ENCODE measurements around the gene VPS26B.

The VPS26B gene

DNA sequence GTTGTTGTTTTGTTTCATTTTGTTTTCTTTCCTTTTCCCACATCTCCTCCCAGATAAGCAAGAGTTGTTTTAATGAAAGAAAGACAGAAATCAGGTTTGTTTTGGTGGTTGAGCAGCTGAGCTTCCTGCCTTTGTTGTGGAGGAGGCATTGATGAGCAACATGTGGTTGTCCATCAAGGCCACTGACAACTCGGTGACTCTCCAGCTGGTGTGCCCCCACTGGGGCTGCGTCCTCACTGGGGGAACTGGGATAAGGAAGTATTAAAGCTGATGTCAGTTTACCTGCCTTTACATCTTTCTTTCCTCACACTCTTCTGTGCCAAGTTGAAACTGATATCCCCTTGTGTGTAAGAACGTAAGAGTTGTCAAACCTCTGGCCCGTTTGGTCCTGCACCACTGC, 5.9 kb downstream of the VPS26B start:
- POLR2A ChIA-PET = no interaction called here

DNA sequence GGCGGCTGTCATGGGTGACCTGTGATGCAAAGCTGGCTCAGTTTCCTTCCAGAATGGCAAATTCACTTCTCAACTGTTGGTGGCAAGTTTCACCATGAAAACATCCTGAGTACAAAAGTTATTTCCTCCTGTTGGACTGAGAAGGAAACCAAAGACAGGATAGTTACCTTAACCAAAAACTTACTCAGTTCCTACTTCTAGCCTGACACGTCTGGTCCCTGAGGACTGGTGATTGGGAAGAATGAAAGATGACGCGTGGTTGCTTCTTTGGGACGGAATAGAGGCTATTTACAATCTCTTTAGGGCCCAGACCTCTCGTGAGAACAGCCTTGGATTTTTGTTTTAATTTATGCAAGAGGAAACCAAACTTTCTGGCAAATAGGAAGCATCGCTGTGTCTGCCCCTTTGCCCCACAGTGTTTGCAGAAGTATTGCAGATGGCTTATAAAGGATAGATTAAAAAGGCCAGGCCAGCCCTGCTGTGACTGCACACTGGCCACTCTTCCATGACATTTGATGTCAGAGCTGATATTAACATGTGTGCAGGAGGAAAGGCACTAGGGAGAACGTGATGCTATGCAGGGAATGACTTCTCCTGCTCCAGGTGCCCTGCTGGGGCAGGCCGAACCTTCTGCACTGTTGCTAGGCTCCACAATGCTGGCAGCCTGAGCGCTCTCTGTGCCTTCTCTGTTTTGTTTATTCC, 7.6 kb downstream of the VPS26B start:
- Histone ChIP-seq H3K27ac (ENCODE audit: insufficient read depth in 1 of 2, low read depth in 1 of 2, low read length in 2 of 2, poor library complexity in 1 of 2, severe bottlenecking in 2 of 2) (peak overlapping the region in 1 of 2 experiments; percentile 45), H3K9me3 (ENCODE audit: control extremely low read depth in 1 of 5, control insufficient read depth in 4 of 5, insufficient read depth in 2 of 5, low read depth in 1 of 5, low read length in 4 of 5) (no peaks in the 10 kb centered on the region), H3K27me3 (replicated peaks in 2 of 5; ENCODE audit: control insufficient read depth in 4 of 5, insufficient read depth in 5 of 5, low read length in 4 of 5) (no peaks in the 10 kb centered on the region), H3K4me3 (ENCODE audit: control insufficient read depth in 1 of 7, extremely low read depth in 1 of 7, insufficient read depth in 4 of 7, low read depth in 2 of 7, low read length in 6 of 7) (no peak overlapping the region), H3K36me3 (ENCODE audit: control insufficient read depth in 4 of 4, insufficient read depth in 4 of 4, low read length in 3 of 4) (peaks cover 5 to 28% (median 17%) of the 10 kb centered on the region in 4 experiments), H3K4me1 (ENCODE audit: control extremely low read depth in 1 of 4, control insufficient read depth in 4 of 4, insufficient read depth in 4 of 4, low read length in 3 of 4) (peaks cover 8 to 38% (median 32%) of the 10 kb centered on the region in 4 experiments)
- POLR2A ChIA-PET = no interaction called here
- peak in 2 of 3 donors; percentile 47 to 52 for DNase-seq
- CTCF ChIA-PET = interaction anchor here (1.6 kb wide), 1 partner anchor 170 kb away, joined by 3 read pairs; no protein-coding TSS in a partner anchor
- WGBS (ENCODE audit: insufficient coverage) = 42% methylated on average over 8 of the region's 10 CpGs

More for the DNA sequence above, 5.9 kb downstream of the VPS26B start:
- Histone ChIP-seq H3K4me1 (ENCODE audit: control extremely low read depth in 1 of 4, control insufficient read depth in 4 of 4, insufficient read depth in 4 of 4, low read length in 3 of 4) (peaks cover 12 to 54% (median 49%) of the 10 kb centered on the region in 4 experiments), H3K9me3 (ENCODE audit: control extremely low read depth in 1 of 5, control insufficient read depth in 4 of 5, insufficient read depth in 2 of 5, low read depth in 1 of 5, low read length in 4 of 5) (no peaks in the 10 kb centered on the region), H3K36me3 (ENCODE audit: control insufficient read depth in 4 of 4, insufficient read depth in 4 of 4, low read length in 3 of 4) (peaks cover 0 to 22% (median 7%) of the 10 kb centered on the region in 4 experiments), H3K4me3 (ENCODE audit: control insufficient read depth in 1 of 7, extremely low read depth in 1 of 7, insufficient read depth in 4 of 7, low read depth in 2 of 7, low read length in 6 of 7) (no peak overlapping the region), H3K27ac (ENCODE audit: insufficient read depth in 1 of 2, low read depth in 1 of 2, low read length in 2 of 2, poor library complexity in 1 of 2, severe bottlenecking in 2 of 2) (no peak overlapping the region), H3K27me3 (replicated peaks in 2 of 5; ENCODE audit: control insufficient read depth in 4 of 5, insufficient read depth in 5 of 5, low read length in 4 of 5) (no peaks in the 10 kb centered on the region)
- CTCF ChIA-PET = interaction anchor here (0.9 to 3.2 kb wide), 3 partner anchors 10 to 32 kb away, joined by 3 to 10 read pairs (median 5); no protein-coding TSS in a partner anchor
- no peak for DNase-seq
- 88% methylated on average over 2 of the region's 4 CpGs for WGBS (ENCODE audit: insufficient coverage)

DNA sequence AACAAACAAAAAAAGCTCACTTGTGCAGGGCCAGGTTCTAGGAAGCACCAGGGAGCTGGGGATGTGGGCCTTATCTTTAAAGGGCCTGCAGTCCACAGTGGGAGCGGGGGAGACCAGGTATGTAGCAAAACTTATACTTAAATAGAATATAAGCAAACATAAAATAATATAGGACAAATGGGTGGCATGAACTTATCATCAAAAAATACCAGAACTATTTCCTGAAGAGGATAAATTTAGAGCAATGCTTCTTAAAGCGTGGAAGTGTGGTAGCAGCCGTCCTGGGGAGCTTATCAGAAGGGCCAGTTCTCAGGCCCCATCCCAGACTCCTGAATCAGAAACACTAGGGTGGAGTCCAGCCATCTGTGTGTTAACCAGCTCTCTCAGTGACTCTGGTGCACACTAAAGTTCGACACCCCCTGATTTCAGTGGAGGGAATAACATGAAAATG, 9.3 kb downstream of the VPS26B start:
- Histone ChIP-seq H3K36me3 (ENCODE audit: control insufficient read depth in 4 of 4, insufficient read depth in 4 of 4, low read length in 3 of 4) (peaks cover 5 to 40% (median 17%) of the 10 kb centered on the region in 4 experiments), H3K27ac (ENCODE audit: insufficient read depth in 1 of 2, low read depth in 1 of 2, low read length in 2 of 2, poor library complexity in 1 of 2, severe bottlenecking in 2 of 2) (no peak overlapping the region), H3K27me3 (replicated peaks in 2 of 5; ENCODE audit: control insufficient read depth in 4 of 5, insufficient read depth in 5 of 5, low read length in 4 of 5) (no peaks in the 10 kb centered on the region), H3K4me1 (ENCODE audit: control extremely low read depth in 1 of 4, control insufficient read depth in 4 of 4, insufficient read depth in 4 of 4, low read length in 3 of 4) (peaks cover 8 to 32% (median 30%) of the 10 kb centered on the region in 4 experiments), H3K9me3 (ENCODE audit: control extremely low read depth in 1 of 5, control insufficient read depth in 4 of 5, insufficient read depth in 2 of 5, low read depth in 1 of 5, low read length in 4 of 5) (no peaks in the 10 kb centered on the region), H3K4me3 (ENCODE audit: control insufficient read depth in 1 of 7, extremely low read depth in 1 of 7, insufficient read depth in 4 of 7, low read depth in 2 of 7, low read length in 6 of 7) (no peak overlapping the region)
- 55% methylated on average over 3 of the region's 4 CpGs for WGBS (ENCODE audit: insufficient coverage)
- ChIA-PET CTCF (interaction anchor here (1.0 to 2.1 kb wide), 7 partner anchors 9 to 40 kb away, joined by 3 to 9 read pairs (median 3); partner anchors contain the start of gene VPS26B), POLR2A (no interaction called here)
- no peak for DNase-seq

DNA sequence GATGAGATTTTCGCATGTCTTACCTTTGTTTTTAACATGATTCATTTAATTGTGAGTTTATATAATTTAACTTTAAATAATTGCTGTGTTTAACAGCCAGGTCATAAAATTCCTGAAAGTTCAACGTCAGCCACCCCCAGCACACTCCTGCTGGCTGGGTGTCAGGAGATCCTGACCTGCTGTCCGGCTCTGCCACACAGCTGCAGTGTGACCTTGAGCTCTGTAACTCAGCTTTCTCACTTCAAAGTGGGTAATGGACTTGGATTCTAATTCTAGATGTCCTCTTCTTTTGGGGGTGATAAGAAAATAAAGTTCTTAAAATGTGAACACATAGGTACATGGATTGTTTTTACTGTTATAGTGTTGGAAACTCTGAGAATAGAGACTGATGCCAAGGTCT, 10.9 kb downstream of the VPS26B start:
- no peak for DNase-seq
- H3K27me3 ChIP-seq (replicated peaks in 2 of 5; ENCODE audit: control insufficient read depth in 4 of 5, insufficient read depth in 5 of 5, low read length in 4 of 5) = no peaks in the 10 kb centered on the region
- H3K27ac ChIP-seq (ENCODE audit: insufficient read depth in 1 of 2, low read depth in 1 of 2, low read length in 2 of 2, poor library complexity in 1 of 2, severe bottlenecking in 2 of 2) = no peak overlapping the region
- H3K9me3 ChIP-seq (ENCODE audit: control extremely low read depth in 1 of 5, control insufficient read depth in 4 of 5, insufficient read depth in 2 of 5, low read depth in 1 of 5, low read length in 4 of 5) = no peaks in the 10 kb centered on the region
- CTCF ChIA-PET = interaction anchor here (1.3 kb wide), 1 partner anchor 10 kb away, joined by 4 read pairs; no protein-coding TSS in a partner anchor
- peaks cover 8 to 28% (median 26%) of the 10 kb centered on the region in 4 experiments for H3K4me1 ChIP-seq (ENCODE audit: control extremely low read depth in 1 of 4, control insufficient read depth in 4 of 4, insufficient read depth in 4 of 4, low read length in 3 of 4)
- H3K36me3 ChIP-seq (ENCODE audit: control insufficient read depth in 4 of 4, insufficient read depth in 4 of 4, low read length in 3 of 4) = peaks cover 9 to 54% (median 29%) of the 10 kb centered on the region in 4 experiments
- POLR2A ChIA-PET = no interaction called here
- H3K4me3 ChIP-seq (ENCODE audit: control insufficient read depth in 1 of 7, extremely low read depth in 1 of 7, insufficient read depth in 4 of 7, low read depth in 2 of 7, low read length in 6 of 7) = no peak overlapping the region
- 100% methylated on average over 1 of the region's 3 CpGs for WGBS (ENCODE audit: insufficient coverage)

DNA sequence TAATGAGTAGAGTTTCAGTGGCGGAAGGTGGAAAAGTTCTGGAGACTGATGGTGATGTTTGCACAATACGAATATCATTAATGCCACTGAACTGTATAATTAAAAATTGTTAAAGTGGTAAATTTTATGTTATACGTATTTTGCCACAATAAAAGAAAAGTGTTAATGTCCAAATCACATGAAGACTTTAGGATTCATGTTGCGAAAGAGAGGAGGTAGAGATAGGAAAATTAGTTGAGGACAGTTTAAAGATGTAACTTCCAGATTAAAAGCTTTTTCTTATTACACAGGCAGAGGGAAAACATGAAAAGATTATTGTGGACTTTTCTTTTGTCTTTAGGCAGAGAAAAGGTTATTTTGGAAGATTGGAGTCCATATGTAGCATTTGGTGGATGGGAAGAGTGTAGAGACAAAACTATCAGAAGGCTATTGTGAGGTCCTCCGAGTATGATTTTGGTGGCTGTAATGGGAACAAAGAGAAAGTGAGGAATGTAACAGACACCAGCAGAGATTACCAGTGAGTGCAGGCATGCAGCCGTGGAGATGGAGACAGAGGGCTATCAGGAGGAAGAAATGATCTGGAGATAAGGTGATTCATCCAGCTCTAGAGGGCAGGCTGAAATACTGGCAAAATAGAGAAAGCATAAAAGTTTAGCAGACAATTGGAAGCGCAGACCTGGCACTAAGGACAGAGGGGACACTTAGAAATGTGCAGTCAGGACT, 12.5 kb downstream of the VPS26B start:
- Histone ChIP-seq H3K4me3 (ENCODE audit: control insufficient read depth in 1 of 7, extremely low read depth in 1 of 7, insufficient read depth in 4 of 7, low read depth in 2 of 7, low read length in 6 of 7) (no peak overlapping the region), H3K9me3 (ENCODE audit: control extremely low read depth in 1 of 5, control insufficient read depth in 4 of 5, insufficient read depth in 2 of 5, low read depth in 1 of 5, low read length in 4 of 5) (no peaks in the 10 kb centered on the region), H3K27ac (ENCODE audit: insufficient read depth in 1 of 2, low read depth in 1 of 2, low read length in 2 of 2, poor library complexity in 1 of 2, severe bottlenecking in 2 of 2) (no peak overlapping the region), H3K4me1 (ENCODE audit: control extremely low read depth in 1 of 4, control insufficient read depth in 4 of 4, insufficient read depth in 4 of 4, low read length in 3 of 4) (peaks cover 4 to 12% (median 10%) of the 10 kb centered on the region in 4 experiments), H3K27me3 (replicated peaks in 2 of 5; ENCODE audit: control insufficient read depth in 4 of 5, insufficient read depth in 5 of 5, low read length in 4 of 5) (no peaks in the 10 kb centered on the region), H3K36me3 (ENCODE audit: control insufficient read depth in 4 of 4, insufficient read depth in 4 of 4, low read length in 3 of 4) (peaks cover 9 to 64% (median 38%) of the 10 kb centered on the region in 4 experiments)
- ChIA-PET CTCF (interaction anchor here (1.3 kb wide), 1 partner anchor 8 kb away, joined by 4 read pairs; no protein-coding TSS in a partner anchor), POLR2A (no interaction called here)
- no peak for DNase-seq
- 99% methylated on average over 4 of the region's 7 CpGs for WGBS (ENCODE audit: insufficient coverage)

DNA sequence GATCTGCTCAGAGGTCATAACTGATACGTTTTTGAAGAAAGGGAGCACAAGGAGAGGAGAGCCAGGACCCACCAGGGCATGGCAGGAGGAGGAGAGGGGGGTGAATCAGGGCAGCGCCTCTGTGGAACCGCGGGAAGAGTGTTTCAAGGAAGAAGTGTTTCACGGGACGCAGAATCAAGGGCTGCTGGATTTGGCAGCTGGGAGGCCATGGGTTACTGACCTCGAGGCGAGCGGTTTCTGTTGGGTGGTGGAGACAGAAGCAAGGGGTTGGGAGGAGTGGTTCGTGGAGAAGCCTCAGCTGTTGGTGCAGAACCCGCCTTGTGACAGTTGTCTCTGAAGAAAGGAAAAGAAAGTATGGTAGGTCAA, 13.1 kb downstream of the VPS26B start:
- H3K4me1 ChIP-seq (ENCODE audit: control extremely low read depth in 1 of 4, control insufficient read depth in 4 of 4, insufficient read depth in 4 of 4, low read length in 3 of 4) = peaks cover under 1 to 6% (median 5%) of the 10 kb centered on the region in 4 experiments
- no peaks in the 10 kb centered on the region for H3K27me3 ChIP-seq (replicated peaks in 2 of 5; ENCODE audit: control insufficient read depth in 4 of 5, insufficient read depth in 5 of 5, low read length in 4 of 5)
- no peak overlapping the region for H3K4me3 ChIP-seq (ENCODE audit: control insufficient read depth in 1 of 7, extremely low read depth in 1 of 7, insufficient read depth in 4 of 7, low read depth in 2 of 7, low read length in 6 of 7)
- no peaks in the 10 kb centered on the region for H3K9me3 ChIP-seq (ENCODE audit: control extremely low read depth in 1 of 5, control insufficient read depth in 4 of 5, insufficient read depth in 2 of 5, low read depth in 1 of 5, low read length in 4 of 5)
- 99% methylated on average over 9 of the region's 11 CpGs for WGBS (ENCODE audit: insufficient coverage)
- ChIA-PET CTCF (interaction anchor here (1.3 kb wide), 1 partner anchor 8 kb away, joined by 4 read pairs; no protein-coding TSS in a partner anchor), POLR2A (no interaction called here)
- H3K27ac ChIP-seq (ENCODE audit: insufficient read depth in 1 of 2, low read depth in 1 of 2, low read length in 2 of 2, poor library complexity in 1 of 2, severe bottlenecking in 2 of 2) = no peak overlapping the region
- no peak for DNase-seq
- peaks cover 9 to 68% (median 44%) of the 10 kb centered on the region in 4 experiments for H3K36me3 ChIP-seq (ENCODE audit: control insufficient read depth in 4 of 4, insufficient read depth in 4 of 4, low read length in 3 of 4)

All from common myeloid progenitor, CD34-positive (primary cell).